Body of pancreas (tissue), 4 donors: Measurements from ENCODE around the gene METTL1.

Experiments
- CTCF ChIP-seq, 7 experiments: fragments of 450-650 bp in 4 of 7; fragments of 200-600 bp in 3 of 7; sonication (generic) in 3 of 7; IDR thresholded peaks; one replicate each; pipeline ENCODE4 v1.5.1; 2016 to 2019; ENCODE audit warnings: antibody characterized with exemption in 7 of 7
- POLR2A ChIP-seq, 3 donors: fragments of 450-650 bp; IDR thresholded peaks; one replicate each; pipeline ENCODE4 v1.6.1; 2016; ENCODE audit warnings: antibody characterized with exemption in 3 of 3, mild to moderate bottlenecking in 2 of 3

DNA sequence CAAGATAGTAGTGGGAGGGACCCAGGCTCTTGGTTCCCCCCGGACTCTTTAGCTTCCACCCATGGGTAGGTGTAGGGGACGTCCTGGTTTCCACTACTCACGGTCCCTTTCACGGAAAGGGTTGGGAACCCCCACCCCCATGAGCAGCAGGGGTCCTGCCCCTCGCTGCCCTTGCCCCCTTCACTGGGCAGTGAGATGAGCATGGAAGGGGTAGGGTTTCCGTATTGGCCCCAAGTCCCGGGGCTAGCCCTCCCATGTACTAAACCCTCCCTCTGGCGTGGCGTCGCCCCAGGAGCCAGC, 46.1 kb downstream of the METTL1 start:
- TF ChIP-seq CTCF (IDR thresholded peaks at IDR 0.05) = no peak
- TF ChIP-seq POLR2A (IDR thresholded peaks at IDR 0.05) = no peak
